H1 (cell line): Measurements from ENCODE around the gene C12orf42. TPM values are rescaled to one million over a fixed set of nuclear protein-coding genes. Genes with fewer than 3 reads are reported as not detected.

Source experiments
- CTCF ChIA-PET: fragments of 300-600 bp; sonication (Branson Sonifier 250); formaldehyde crosslinking; loops from one replicate; lab custom pipeline; 2021; ENCODE audit not compliant: partially characterized antibody; lab: Charles Lee
- POLR2A ChIA-PET: fragments of 300-600 bp; sonication (Branson Sonifier 250); formaldehyde crosslinking; loops from one replicate; lab custom pipeline; 2021; ENCODE audit warnings: inconsistent platforms; ENCODE audit not compliant: partially characterized antibody; lab: Charles Lee
- DNase-seq, 2 experiments: peaks; one replicate each; pipeline versions ENCODE4 v3.0.0 to v3.0.0-alpha.2; 2010 to 2022; ENCODE audit warnings: low spot score in 2 of 2, low read depth in 1 of 2, mixed read lengths in 1 of 2
- FAIRE-seq: peaks from 2 replicates; lab custom pipeline; 2011; peaks lifted over from hg19 to GRCh38; lab: Jason Lieb, UNC
- H2AFZ ChIP-seq: 2 replicates; pipeline ENCODE4 v1.8.1; 2012; ENCODE audit warnings: low read length, inconsistent platforms
- H2AK5ac ChIP-seq: 2 replicates; pipeline ENCODE4 v1.6.1; 2013; ENCODE audit warnings: low read depth, low read length
- H2BK120ac ChIP-seq: replicated peaks from 2 replicates; pipeline ENCODE3; 2013; ENCODE audit warnings: low read depth, low read length, inconsistent platforms
- H2BK12ac ChIP-seq: 2 replicates; pipeline ENCODE4 v1.6.1; 2013; ENCODE audit warnings: low read depth, low read length
- H2BK15ac ChIP-seq: 2 replicates; pipeline ENCODE4 v1.6.1; 2013; ENCODE audit warnings: low read length
- H2BK20ac ChIP-seq: 2 replicates; pipeline ENCODE4 v1.6.1; 2013; ENCODE audit warnings: low read length
- H2BK5ac ChIP-seq: 2 replicates; pipeline ENCODE4 v1.6.1; 2013; ENCODE audit warnings: low read depth, low read length
- H3K14ac ChIP-seq: 2 replicates; pipeline ENCODE4 v1.6.1; 2013; ENCODE audit warnings: inconsistent platforms; ENCODE audit not compliant: insufficient read length
- H3K18ac ChIP-seq: 2 replicates; pipeline ENCODE4 v1.6.1; 2013; ENCODE audit warnings: low read length; ENCODE audit errors: extremely low read depth
- H3K23ac ChIP-seq: 2 replicates; pipeline ENCODE4 v1.6.1; 2013; ENCODE audit warnings: inconsistent platforms; ENCODE audit not compliant: insufficient read length
- H3K23me2 ChIP-seq: 2 replicates; pipeline ENCODE4 v1.6.1; 2013; ENCODE audit warnings: low read depth, low read length
- H3K27ac ChIP-seq: 2 replicates; pipeline ENCODE4 v1.6.1; 2011; ENCODE audit warnings: low read depth, low read length, inconsistent platforms
- H3K27me3 ChIP-seq, 4 experiments: replicated peaks in 1 of 4; 1 replicate in 1 of 4; 2 replicates in 3 of 4; pipeline versions ENCODE4 v1.6.1 to v1.8.1; 2011 to 2013; ENCODE audit warnings: low read length in 3 of 4, mild to moderate bottlenecking in 3 of 4, inconsistent platforms in 2 of 4, mixed read lengths in 2 of 4, moderate library complexity in 1 of 4; ENCODE audit not compliant: control insufficient read depth in 3 of 4, insufficient read depth in 3 of 4; ENCODE audit errors: extremely low read depth in 1 of 4
- H3K36me3 ChIP-seq, 4 experiments: 2 replicates each; pipeline versions ENCODE4 v1.6.1 to v1.8.1; 2011 to 2013; ENCODE audit warnings: mild to moderate bottlenecking in 4 of 4, low read length in 3 of 4, moderate library complexity in 2 of 4, control low read depth in 1 of 4, inconsistent platforms in 1 of 4; ENCODE audit not compliant: insufficient read depth in 4 of 4, control insufficient read depth in 2 of 4
- H3K4ac ChIP-seq: replicated peaks from 2 replicates; pipeline ENCODE3; 2013; ENCODE audit warnings: low read length, low read depth, mixed read lengths, inconsistent platforms; ENCODE audit not compliant: insufficient read length
- H3K4me1 ChIP-seq, 4 experiments: replicated peaks in 1 of 4; 1 replicate in 1 of 4; 2 replicates in 3 of 4; pipeline versions ENCODE4 v1.6.1 to v1.8.1; 2011 to 2013; ENCODE audit warnings: low read length in 3 of 4, inconsistent platforms in 2 of 4, mixed read lengths in 1 of 4; ENCODE audit not compliant: insufficient read depth in 4 of 4, control insufficient read depth in 3 of 4
- H3K4me2 ChIP-seq, 2 experiments: 2 replicates each; pipeline versions ENCODE4 v1.6.1 to v1.8.1; 2011 to 2013; ENCODE audit warnings: low read depth in 2 of 2, low read length in 2 of 2, control low read depth in 1 of 2, inconsistent platforms in 1 of 2, mild to moderate bottlenecking in 1 of 2; ENCODE audit not compliant: insufficient read depth in 1 of 2
- H3K4me3 ChIP-seq, 4 experiments: fragments of 200-600, 300-600 bp in 1 of 4; sonication (generic), shearing (Covaris generic), sonication (Bioruptor Twin) in 1 of 4; 2 replicates each; pipeline versions ENCODE4 v1.5.1 to v1.8.1; 2011 to 2016; ENCODE audit warnings: low read length in 4 of 4, low read depth in 3 of 4, control low read depth in 2 of 4, inconsistent platforms in 2 of 4, mild to moderate bottlenecking in 2 of 4, mixed read lengths in 1 of 4, moderate library complexity in 1 of 4; ENCODE audit not compliant: insufficient read depth in 2 of 4; ENCODE audit errors: extremely low read depth in 1 of 4
- H3K56ac ChIP-seq: replicated peaks from 2 replicates; pipeline ENCODE3; 2013; ENCODE audit warnings: low read depth, mild to moderate bottlenecking, mixed read lengths, low read length, inconsistent platforms; ENCODE audit not compliant: insufficient read length
- H3K79me1 ChIP-seq: 2 replicates; pipeline ENCODE4 v1.6.1; 2013; ENCODE audit warnings: low read depth, low read length, control low read depth
- H3K79me2 ChIP-seq, 2 experiments: 2 replicates each; pipeline versions ENCODE4 v1.6.1 to v1.8.1; 2012 to 2013; ENCODE audit warnings: low read length in 2 of 2, mild to moderate bottlenecking in 2 of 2, inconsistent platforms in 1 of 2; ENCODE audit not compliant: insufficient read depth in 2 of 2, control insufficient read depth in 1 of 2
- H3K9ac ChIP-seq, 4 experiments: replicated peaks in 1 of 4; 1 replicate in 1 of 4; 2 replicates in 3 of 4; pipeline versions ENCODE4 v1.6.1 to v1.8.1; 2011 to 2013; ENCODE audit warnings: low read depth in 3 of 4, low read length in 3 of 4, control low read depth in 2 of 4, mild to moderate bottlenecking in 2 of 4, moderate library complexity in 2 of 4, inconsistent platforms in 1 of 4; ENCODE audit errors: extremely low read depth in 1 of 4
- H3K9me3 ChIP-seq, 2 experiments: 2 replicates each; pipeline versions ENCODE4 v1.6.1 to v1.8.1; 2012 to 2013; ENCODE audit warnings: mild to moderate bottlenecking in 2 of 2, moderate library complexity in 2 of 2, control low read depth in 1 of 2, inconsistent platforms in 1 of 2, low read depth in 1 of 2, low read length in 1 of 2, mixed read lengths in 1 of 2; ENCODE audit not compliant: insufficient read depth in 2 of 2
- H4K20me1 ChIP-seq, 2 experiments: replicated peaks in 1 of 2; 2 replicates each; pipeline versions ENCODE3 to v1.8.1; 2011 to 2013; ENCODE audit warnings: inconsistent platforms in 2 of 2, low read length in 2 of 2, mild to moderate bottlenecking in 1 of 2; ENCODE audit not compliant: insufficient read depth in 2 of 2, control insufficient read depth in 1 of 2
- H4K5ac ChIP-seq: 2 replicates; pipeline ENCODE4 v1.6.1; 2013; ENCODE audit warnings: low read length, low read depth, mixed read lengths, inconsistent platforms; ENCODE audit not compliant: insufficient read length
- H4K8ac ChIP-seq: 2 replicates; pipeline ENCODE4 v1.8.0; 2013; ENCODE audit warnings: mild to moderate bottlenecking, moderate library complexity, low read length, inconsistent platforms; ENCODE audit not compliant: insufficient read depth; ENCODE audit errors: extremely low read depth
- H4K91ac ChIP-seq: replicated peaks from 2 replicates; pipeline ENCODE3; 2013; ENCODE audit warnings: low read length, mixed read lengths, inconsistent platforms; ENCODE audit not compliant: insufficient read length
- CHD1 ChIP-seq: IDR thresholded peaks from 2 replicates; pipeline ENCODE4 v1.6.1; 2012; ENCODE audit warnings: low read depth, low read length, improper control_type of control experiment
- E2F6 ChIP-seq: IDR thresholded peaks from 2 replicates; pipeline ENCODE4 v1.6.1; 2012; ENCODE audit warnings: inconsistent platforms
- EP300 ChIP-seq, 2 experiments: IDR thresholded peaks; 1 replicate in 1 of 2; 2 replicates in 1 of 2; pipeline ENCODE4 v1.6.1; 2011 to 2012; ENCODE audit warnings: low read depth in 2 of 2, low read length in 2 of 2, mild to moderate bottlenecking in 2 of 2, borderline replicate concordance in 1 of 2, inconsistent platforms in 1 of 2, moderate library complexity in 1 of 2
- POU5F1 ChIP-seq: IDR thresholded peaks from 2 replicates; pipeline ENCODE4 v1.6.1; 2011; ENCODE audit warnings: low read depth, mild to moderate bottlenecking, low read length, moderate library complexity
- SRF ChIP-seq: IDR thresholded peaks from 2 replicates; pipeline ENCODE4 v1.6.1; 2011; ENCODE audit warnings: mild to moderate bottlenecking, low read depth, low read length, moderate library complexity
- TAF1 ChIP-seq: IDR thresholded peaks from 2 replicates; pipeline ENCODE4 v1.6.1; 2011; ENCODE audit warnings: mild to moderate bottlenecking, low read depth, low read length
- TAF7 ChIP-seq: optimal IDR thresholded peaks from 2 replicates; pipeline ENCODE3; 2011; ENCODE audit warnings: low read depth, mild to moderate bottlenecking, inconsistent platforms, low read length, moderate library complexity, borderline replicate concordance
- WGBS, 2 experiments: shearing (Covaris generic) in 1 of 2; methylation state at CpG; one replicate each; pipeline versions ENCODE4 v1.1.6 to v1.1.7; 2013 to 2015; ENCODE audit warnings: low lambda C conversion rate in 2 of 2, mixed read lengths in 2 of 2, inconsistent platforms in 1 of 2, low coverage in 1 of 2, missing lambda C conversion rate in 1 of 2; ENCODE audit not compliant: insufficient replicate concordance in 2 of 2, insufficient coverage in 1 of 2, insufficient read length in 1 of 2; ENCODE audit errors: extremely low coverage in 1 of 2, missing lambda C conversion rate in 1 of 2; 5-methylcytosine and 5-hydroxymethylcytosine counted together
- polyA plus RNA-seq, 7 experiments: library from polyadenylated mRNA; depleted of rRNA in 3 of 7; stranded (reverse) in 5 of 7; unstranded in 2 of 7; fragments of >200 nt in 5 of 7; fragments of 200-250 nt in 2 of 7; gene quantifications; 1 replicate in 5 of 7; 2 replicates in 1 of 7; 4 replicates in 1 of 7; pipeline versions ENCODE4 v1.2.1 to v1.2.3, GENCODE V29; 2011 to 2013; ENCODE audit warnings: missing spikeins in 2 of 7, mixed read lengths in 2 of 7
- total RNA-seq: library from RNA; stranded (reverse); fragmentation: NEBNext Ultra II Directional; extraction: Animal tissue kit (Norgen Biotek cat#: 25700); gene quantifications from 2 replicates; pipeline ENCODE4 v1.2.1, GENCODE V29; 2021

Gene C12orf42
- total and polyA plus RNA-seq, 2 of the 8 experiments (the other 6 are each of a cell fraction or from before 2014, with no cell fraction given), result 0.05 TPM; not detected in 1

GRCh38 chr12:103475073-103475472, 20.7 kb downstream of the C12orf42 start:
- H3K9me3 ChIP-seq, result no peaks in the 10 kb centered on the region
- no peak overlapping the region for H2BK15ac ChIP-seq
- no peaks in the 10 kb centered on the region for H4K20me1 ChIP-seq
- no peak overlapping the region for H3K4me2 ChIP-seq
- no peak overlapping the region for H4K5ac ChIP-seq
- H3K4me3 ChIP-seq, result no peak overlapping the region
- H3K18ac ChIP-seq, result no peak overlapping the region
- WGBS, 2 experiments, result 85% methylated on average over 2 of the region's 2 CpGs; no CpG with 5 or more reads in 1 of the 2 experiments
- no peak overlapping the region for H3K56ac ChIP-seq
- ChIA-PET POLR2A (no interaction called here), CTCF (no interaction called here)
- no peaks in the 10 kb centered on the region for H3K4me1 ChIP-seq
- H2BK5ac ChIP-seq, result no peak overlapping the region
- no peak overlapping the region for H2BK12ac ChIP-seq
- no peak overlapping the region for H3K4ac ChIP-seq
- H2AK5ac ChIP-seq, result no peak overlapping the region
- no peak overlapping the region for H2BK120ac ChIP-seq
- H3K36me3 ChIP-seq, result no peaks in the 10 kb centered on the region
- no peak overlapping the region for H3K27ac ChIP-seq
- no peak overlapping the region for H3K23ac ChIP-seq
- no peaks in the 10 kb centered on the region for H3K79me1 ChIP-seq
- no peak for DNase-seq
- no peak for FAIRE-seq
- no peak overlapping the region for H2BK20ac ChIP-seq
- TF ChIP-seq CHD1 (no peak), E2F6 (no peak), TAF7 (no peak), TAF1 (no peak), EP300 (IDR thresholded peaks at IDR 0.05; ENCODE audit: borderline replicate concordance in 1 of 2, low read depth in 2 of 2, low read length in 2 of 2) (no peak), POU5F1 (no peak), SRF (no peak)
- no peak overlapping the region for H2AFZ ChIP-seq
- H4K8ac ChIP-seq, result no peak overlapping the region
- H3K9ac ChIP-seq, result no peak overlapping the region
- no peaks in the 10 kb centered on the region for H3K79me2 ChIP-seq
- no peaks in the 10 kb centered on the region for H3K27me3 ChIP-seq
- H3K14ac ChIP-seq, result no peak overlapping the region
- no peaks in the 10 kb centered on the region for H3K23me2 ChIP-seq
- no peak overlapping the region for H4K91ac ChIP-seq
